DMS114 treated with DMSO at 0.1 percent for 48 hours (cell line): Measurements from ENCODE around the gene KRTCAP2.

Experiments used
- DNase-seq: peaks from one replicate; lab custom pipeline; 2025; ENCODE audit not compliant: unreplicated experiment; lab: John Stamatoyannopoulos, UW

Gene KRTCAP2

DNA sequence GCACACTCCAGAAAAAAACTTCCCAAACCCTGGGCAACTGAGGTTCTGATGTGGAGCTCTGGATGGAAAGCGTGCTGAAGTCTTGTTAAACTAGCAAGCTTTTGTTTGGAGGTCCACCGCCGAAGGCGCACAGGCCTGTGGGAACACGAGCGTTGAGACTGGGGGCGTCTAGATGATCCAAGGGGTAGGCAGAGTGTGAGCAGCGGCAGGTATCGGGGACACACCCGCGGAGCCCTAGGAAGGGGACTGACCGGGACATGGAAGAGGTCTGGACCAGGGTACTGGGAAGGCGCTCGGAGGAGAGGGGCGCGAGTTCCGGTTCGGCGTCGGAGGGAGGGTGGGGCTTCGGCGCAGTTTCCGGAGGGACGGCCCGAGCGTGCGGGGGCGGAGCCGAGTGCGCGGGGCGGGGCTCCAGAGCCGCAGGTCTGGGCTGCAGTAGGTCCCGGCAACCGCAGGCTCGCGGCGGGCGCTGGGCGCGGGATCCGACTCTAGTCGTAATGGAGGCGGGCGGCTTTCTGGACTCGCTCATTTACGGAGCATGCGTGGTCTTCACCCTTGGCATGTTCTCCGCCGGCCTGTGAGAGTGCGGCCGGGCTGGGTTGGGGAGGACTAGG is 37.6 kb downstream of the KRTCAP2 start, which contains the start of gene SLC50A1:
TSS of gene SLC50A1 (plus strand) at position 438 of the 614 bp plus-strand sequence. CDS start at position 498, 60 bp downstream.
- peak; percentile 94 for DNase-seq

DNA sequence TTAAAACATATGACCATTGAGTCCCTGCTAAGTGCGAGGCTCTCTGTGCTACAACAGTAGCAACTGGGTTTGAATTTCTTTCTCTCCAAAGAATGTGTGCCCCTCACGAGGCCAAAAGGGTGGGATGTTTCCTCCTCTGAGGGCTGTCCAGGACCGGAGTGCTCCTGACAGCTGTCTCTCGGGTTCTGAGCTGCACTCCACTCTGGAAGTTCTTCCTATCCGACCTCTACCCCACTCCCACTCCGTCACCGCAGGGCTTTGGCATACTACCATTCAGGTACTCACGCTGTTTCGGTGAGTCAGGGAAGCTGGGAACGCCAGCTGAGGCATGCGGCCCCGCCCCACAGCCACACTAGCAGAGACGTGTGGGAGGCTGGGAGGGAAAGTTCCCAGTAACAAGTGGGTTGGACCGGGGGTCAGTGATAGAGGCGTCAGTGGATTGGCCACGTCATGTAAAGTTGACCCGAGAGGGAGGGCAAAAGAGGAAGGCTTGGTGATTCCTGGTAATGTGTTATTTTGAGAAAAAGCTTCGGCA is 38.2 kb downstream of the KRTCAP2 start:
- DNase-seq: peak; percentile 46

DNA sequence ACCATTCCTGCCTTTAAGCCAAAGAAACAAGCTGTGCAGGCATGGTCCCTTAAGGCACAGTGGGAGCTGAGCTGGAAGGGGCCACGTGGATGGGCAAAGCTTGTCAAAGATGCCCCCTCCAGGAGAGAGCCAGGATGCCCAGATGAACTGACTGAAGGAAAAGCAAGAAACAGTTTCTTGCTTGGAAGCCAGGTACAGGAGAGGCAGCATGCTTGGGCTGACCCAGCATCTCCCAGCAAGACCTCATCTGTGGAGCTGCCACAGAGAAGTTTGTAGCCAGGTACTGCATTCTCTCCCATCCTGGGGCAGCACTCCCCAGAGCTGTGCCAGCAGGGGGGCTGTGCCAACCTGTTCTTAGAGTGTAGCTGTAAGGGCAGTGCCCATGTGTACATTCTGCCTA is 38.8 kb downstream of the KRTCAP2 start:
- no peak for DNase-seq

DNA sequence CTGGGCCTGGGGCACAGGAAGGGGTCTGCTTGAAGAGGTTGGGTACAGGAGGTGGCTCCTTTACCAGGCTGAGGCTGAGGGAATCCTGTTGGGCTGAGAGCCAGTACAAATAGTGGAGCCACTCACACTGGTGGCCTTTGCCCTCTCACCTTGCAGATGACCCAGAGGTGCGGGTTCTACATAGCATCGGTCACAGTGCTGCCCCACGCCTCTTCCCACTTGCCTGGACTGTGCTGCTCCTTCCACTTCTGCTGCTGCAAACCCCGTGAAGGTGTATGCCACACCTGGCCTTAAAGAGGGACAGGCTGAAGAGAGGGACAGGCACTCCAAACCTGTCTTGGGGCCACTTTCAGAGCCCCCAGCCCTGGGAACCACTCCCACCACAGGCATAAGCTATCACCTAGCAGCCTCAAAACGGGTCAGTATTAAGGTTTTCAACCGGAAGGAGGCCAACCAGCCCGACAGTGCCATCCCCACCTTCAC is 39.3 kb downstream of the KRTCAP2 start:
- no peak for DNase-seq

DNA sequence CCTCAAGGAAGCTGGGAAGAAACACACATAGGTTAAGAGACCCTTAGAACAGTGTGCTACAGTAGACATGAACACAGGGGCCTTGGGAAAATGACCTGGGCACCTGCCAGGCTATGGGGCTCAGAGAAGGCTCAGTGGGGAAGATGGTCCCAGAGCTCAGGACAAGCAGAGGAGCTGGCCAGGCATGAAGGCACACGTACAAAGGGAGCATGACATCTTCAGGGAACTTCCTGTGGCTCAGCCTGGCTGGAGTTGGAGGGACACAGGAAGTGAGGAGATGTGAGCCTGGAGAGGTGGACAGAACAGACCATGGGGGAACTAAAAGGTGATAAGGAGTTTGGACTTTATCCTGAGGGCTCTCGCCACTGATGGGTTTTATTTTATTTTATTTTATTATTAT is 41.2 kb downstream of the KRTCAP2 start:
- no peak for DNase-seq

DNA sequence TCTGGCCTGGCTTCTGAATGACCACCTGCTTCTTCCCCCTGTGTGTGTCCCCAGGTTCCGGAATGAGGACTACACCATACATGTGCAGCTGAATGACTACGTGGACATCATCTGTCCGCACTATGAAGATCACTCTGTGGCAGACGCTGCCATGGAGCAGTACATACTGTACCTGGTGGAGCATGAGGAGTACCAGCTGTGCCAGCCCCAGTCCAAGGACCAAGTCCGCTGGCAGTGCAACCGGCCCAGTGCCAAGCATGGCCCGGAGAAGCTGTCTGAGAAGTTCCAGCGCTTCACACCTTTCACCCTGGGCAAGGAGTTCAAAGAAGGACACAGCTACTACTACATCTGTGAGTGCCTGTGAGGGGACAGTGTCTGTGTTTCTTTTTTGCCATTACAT is 41.8 kb downstream of the KRTCAP2 start:
- DNase-seq: no peak

DNA sequence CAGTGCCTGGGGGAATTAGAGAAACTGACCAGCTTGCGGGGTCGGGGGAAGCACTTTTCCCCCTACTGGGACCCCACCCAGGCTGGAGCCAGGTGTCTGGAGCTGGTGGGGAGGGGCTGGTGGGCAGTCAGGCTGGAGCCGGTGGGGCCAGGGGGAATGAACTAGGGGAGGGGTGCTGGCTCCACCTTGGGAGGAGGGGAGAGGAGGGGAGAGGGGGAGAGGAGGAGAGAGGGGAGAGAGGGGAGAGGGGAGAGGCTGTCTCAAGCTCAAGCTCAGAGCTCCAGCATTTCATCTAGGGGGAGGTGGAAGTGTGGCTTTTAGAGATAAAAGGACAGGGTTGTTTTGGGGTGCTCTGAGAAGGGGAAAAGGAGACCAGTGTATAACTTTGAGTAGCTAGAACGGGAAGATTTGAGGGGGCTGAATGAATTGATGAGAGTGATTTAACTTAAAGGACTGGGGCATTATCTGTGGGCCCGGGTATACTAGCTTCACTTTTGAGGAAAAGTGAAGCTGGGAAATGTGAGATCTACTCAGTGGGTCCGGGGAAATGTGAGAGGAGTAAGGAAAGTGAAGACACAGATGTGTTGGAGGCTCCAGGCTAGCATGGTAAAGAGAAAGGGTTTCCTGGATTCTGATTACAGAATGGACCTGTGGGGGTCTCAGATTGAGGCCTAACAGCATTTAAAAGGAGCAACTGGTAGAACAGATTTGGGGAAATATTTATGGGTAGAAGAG is 42.7 kb downstream of the KRTCAP2 start:
- no peak for DNase-seq

DNA sequence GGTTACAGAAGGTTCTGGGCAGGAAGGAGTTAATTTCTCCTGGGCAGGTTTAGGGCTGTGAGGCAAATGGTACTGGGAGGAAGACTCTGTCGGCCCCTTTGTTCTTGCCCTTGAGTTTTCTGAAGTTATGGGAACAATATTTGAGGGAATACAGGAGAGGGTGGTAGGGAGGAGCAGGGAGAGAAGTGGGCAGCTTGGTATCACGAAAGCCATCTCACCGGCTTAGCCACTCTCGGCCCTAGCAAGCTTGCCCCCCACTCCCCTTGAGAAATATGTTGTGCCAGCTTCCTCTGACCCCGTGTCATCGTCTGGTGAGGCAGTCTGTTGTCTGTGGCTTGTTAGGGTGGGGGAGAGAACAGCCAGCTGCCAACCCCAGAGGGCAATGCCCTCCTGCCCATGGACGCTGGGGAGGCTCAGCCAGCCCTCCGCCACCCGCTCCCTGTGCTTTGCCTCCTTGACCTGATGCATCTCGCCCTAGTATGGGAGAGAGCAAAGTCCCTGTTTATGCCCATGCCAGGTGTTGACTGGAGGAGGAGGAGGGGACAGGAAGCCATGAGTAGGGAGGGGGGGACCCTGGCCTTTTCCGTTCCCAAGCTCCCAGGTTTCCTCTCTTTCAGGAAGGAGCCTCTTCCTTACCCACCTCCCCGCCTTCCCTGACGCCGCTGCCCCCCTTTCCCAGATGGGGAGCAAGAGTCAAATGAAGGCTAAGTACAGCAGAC is 44.2 kb downstream of the KRTCAP2 start:
- DNase-seq: no peak

DNA sequence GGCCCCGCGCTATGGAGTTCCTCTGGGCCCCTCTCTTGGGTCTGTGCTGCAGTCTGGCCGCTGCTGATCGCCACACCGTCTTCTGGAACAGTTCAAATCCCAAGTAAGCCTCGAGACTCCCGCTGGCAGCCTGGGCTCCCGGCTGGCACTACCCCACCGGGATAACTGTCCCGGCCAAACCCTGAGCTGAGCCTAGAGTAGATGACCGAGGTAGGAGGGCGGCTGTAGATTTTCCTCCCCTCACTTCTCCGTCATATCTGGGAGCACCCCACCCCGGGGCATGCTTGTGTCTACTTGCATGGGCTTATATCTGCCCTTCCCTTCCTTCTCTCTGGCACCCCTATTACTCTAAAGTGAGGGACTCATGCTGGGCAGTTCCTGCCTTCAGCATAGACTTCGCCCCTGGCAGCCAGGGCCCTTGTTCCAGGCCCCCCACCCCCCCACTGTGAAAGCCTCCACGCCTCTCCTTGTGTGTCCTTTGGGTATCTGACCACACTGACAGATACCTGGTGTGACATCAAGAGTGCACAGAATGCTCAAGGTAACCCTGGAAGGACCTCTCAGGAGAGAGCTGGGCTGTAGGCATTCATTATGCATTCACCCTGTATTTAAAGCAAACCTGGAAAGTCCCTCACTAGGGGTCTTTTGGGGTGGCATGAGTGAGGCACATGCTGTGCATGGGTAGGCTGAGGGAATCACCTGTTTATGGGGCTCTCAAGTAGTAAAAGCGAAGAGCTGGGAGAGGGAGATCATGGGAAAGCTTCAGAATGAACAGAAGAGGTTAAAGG is 44.9 kb downstream of the KRTCAP2 start:
- DNase-seq: no peak

DNA sequence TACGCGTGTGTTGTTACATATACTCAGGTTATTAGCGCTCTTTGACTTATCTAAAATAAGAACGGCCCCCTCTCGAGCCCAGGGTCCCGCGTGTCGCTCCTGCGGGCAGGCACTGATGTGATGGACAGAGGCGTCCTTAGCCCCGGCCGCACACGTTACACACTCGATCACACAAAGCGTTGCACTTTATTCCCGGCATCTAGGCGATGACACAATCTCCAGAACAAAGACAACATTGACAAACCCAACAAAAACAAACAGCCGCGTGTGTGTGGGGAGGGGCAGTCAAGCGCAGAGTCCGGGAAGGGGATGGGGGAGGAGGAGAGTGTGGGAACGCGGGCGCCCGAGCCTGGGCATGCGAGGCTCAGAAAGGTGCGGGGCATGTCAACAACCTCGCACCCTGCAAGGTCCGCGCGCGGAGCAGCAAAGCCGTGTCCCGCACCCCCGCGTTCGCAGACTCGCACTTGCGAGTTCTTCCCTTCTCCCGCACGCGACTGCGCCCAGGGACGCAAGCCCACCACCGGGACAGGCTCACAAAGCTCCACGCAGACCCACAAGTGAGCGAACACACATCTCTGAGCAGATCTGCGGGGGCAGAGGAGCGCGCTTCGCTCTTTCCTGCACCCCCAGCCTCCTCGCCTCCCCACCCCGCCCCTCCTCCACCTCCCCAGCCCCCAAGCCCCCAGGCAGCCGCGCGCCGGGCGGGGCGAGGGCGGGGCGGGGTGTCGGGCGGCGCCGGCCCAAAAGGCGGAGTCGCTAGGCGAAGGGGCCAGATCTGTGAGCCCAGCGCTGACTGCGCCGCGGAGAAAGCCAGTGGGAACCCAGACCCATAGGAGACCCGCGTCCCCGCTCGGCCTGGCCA is 45.8 kb downstream of the KRTCAP2 start, which contains the start of gene EFNA1:
TSS of gene EFNA1 (plus strand) at position 772 of the 862 bp plus-strand sequence. CDS start 102 bp downstream, outside the sequence.
- peak; percentile 39 for DNase-seq

DNA sequence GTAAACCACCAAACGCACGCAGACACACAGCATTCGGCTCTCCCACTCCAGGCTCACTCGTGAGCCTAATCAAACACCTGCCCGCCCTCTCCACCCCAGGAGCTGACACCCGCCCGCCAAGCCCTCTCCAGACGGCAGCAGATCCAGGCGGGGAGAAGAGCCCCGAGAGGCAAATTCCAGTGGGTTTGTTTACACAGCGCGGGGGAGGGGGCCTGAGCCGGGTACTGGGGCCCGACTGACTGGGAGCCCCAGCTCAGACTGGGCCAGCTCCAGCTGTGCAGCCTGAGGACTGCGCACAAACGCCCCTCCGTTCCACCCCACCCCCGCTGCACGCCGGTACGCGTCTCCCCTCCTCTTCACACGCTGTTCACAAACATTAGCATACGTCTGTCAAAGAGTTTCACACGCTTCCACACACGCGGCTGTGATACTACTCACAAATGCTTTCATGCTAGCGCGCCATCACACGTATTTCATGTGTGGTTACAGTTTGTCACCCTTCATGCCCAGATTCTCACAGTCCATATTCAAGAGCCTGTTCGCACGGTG is 46.5 kb downstream of the KRTCAP2 start:
- no peak for DNase-seq

DNA sequence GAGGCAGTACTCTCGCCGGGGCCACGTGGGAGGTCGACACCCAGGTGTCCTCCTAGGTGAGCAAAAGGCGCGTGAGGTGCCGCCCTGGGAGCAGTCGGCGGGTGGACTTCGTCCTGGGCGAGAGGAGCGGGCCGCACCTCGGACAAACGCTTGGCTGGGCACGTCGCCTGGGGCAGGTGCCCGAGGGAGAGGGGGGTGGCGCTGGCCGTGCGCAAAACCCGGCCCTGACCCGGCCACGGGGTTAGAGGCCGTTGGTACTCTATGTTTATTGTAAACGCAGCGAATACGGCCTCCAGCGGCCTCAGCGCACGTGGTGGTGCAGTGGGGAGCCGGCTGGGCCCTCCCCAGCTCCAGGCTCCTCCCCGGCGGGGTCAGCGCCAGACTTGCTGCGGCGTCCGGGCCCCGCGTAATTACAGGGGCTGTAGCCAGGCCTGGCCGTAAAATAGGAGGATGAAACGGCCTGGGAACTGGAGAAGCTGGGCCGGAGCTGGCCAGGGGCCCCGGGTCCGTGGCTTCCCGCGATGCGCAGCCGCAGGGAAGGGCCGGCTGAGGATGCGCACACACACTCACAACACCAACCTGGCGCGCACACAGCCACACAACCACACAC is 47.1 kb downstream of the KRTCAP2 start:
- no peak for DNase-seq

DNA sequence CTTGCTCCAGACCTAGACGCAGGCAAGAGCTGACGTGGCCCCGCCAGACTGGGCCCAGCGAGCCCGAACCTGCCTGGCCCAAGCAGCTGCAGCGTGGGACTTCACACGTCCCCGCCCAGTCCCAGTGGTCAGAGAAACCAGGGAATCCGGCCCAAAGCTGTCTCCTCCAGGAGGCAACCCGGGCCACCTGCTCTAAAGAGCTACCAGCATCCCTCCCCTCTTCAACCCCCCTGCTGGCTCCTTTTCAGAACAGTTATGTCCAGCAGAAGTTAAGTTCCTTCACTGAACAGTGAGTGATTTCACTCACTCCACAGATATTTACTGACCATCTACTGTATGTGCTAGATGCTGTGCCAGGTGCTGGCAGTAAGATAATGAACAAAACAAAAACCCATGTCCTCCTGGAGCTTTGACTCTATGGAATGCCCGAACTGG is 47.6 kb downstream of the KRTCAP2 start:
- DNase-seq: no peak

DNA sequence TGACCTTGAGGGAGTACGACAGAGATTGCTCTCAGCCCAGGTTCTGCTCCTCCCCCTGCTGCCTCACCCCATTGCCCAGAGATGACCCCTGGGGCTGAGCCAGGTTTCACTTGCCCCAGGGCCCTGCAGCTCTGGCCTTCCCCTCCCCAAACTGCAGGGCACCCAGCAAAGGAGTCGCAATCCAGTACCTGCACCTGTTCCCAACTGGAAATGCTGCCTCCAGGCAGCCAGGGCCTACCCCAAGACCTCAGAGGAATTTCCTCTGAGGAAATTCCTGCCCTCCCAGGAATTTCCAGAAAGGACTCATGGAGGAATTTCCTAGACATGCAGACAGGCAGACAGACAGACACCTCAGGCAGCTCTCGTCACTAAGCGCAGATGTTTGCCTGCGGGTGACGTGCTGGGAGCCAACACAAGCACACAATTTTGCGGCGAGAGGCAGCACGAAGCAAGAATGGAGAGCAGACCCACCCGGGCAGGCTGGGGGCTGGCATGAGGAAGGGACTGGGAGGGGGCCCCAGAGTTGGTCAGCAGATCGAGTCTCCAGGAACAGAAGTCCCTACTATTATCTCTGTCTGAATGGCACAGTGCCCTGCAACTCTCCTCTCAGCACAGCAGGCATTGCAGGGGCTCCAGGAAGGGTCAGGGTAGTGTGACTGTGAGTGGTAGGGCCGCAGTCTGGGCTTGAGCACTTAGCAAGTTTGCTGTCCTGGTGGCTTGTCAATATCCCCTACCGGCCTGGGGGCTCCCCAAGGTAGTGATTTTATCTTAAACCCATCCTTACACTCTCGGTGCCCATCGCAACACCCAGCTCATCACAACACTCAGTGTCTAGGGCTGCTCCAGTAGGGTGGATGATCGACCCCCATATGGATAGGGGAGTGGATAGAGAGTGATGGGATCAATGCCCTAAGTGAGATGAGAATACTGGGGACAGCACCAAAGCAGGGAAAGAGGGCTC is 48.3 kb downstream of the KRTCAP2 start:
- DNase-seq: no peak

DNA sequence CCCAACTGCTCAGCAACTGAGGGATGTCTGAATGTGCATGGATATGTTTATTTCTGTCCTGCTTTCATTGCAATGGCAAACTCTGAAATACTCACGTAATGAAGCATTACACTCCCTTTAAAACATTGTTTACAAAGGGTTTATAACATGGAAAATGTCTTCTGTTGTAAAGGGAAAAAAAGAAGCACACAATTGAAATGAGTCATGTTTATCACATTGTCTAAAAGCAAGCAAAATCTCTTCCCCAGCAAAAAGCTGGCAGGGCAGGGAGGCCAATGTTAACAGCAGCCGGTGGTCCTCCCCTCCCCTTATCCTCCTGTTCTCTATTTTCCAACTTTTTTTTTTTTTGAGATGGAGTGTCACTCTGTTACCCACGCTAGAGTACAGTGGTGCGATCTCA is 49.3 kb downstream of the KRTCAP2 start:
- no peak for DNase-seq

DNA sequence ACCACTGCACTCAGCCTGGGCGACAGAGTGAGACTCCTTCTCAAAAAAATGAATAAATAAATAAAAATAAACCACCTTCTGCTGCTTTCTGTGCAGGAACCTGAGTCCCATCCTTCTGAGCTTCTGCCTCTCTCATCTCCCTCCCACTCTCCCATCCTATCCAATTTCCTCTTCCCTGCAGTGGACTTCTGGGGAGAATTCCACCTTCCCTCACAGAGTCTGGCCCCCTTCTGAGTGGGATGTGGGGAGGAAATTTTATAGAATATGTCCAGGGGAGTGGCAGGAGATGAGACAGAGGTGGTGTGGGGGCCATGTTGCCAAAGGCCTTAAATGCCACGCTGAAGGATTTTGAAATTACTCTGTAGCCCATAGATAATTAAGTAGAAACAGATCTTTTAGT is 50.8 kb downstream of the KRTCAP2 start:
- DNase-seq: no peak

DNA sequence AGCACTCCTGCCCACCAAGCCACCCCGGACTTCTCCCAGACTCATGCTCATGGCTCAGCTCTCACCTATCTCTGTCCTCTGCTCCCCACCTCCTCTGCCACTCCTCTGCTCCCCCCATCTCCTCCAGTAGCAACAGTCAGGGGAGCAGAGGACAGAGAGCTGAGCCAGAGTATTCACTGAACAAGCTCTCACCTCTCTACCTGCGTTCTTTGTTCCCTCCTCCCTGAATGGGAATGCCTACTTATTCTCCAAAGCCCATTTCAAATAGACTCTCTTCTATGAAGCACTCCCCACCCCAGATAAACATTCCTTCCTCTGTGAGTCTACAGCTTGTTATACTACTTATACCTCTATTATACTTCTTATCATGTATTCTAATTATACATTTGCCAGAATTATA is 51.9 kb downstream of the KRTCAP2 start:
- DNase-seq: no peak

DNA sequence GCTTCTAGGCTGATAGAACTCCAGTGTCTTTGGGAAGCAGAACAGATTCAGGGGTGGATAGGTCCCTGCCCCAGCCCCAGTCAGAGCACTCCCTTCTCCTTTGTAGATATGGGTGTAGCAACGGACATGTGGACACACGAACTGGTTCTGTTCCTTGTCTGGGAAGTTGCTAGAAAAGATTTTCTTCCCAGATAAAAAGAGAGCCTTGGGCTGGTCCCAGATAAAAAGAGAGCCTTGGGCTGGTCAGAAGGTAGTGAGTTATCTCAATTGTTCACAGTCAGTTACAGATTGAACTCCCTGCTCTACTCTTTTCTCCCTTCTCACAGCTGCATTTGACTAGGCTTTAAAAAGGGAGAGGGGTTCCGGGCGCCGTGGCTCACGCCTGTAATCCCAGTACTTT is 52.9 kb downstream of the KRTCAP2 start:
- DNase-seq: no peak
